ENCODE data around the gene COL9A1. TPM values are rescaled to one million over a fixed set of nuclear protein-coding genes. Genes with fewer than 3 reads are reported as not detected.

The COL9A1 gene
- total RNA-seq, 1 experiment from 2014 or later: 7.8 TPM

GRCh38 chr6:70314296-70314695 is 11.4 kb upstream of the COL9A1 start:
- Mint-ChIP-seq H3K27ac (no peak overlapping the region; a peak in 1 of 7 replicates), H3K27me3 (ENCODE audit: low read depth) (peaks cover 4% of the 10 kb centered on the region; the same call in 1 of the 2 replicates), H3K4me3 (no peak overlapping the region), H3K9me3 (peaks cover 15 to 23% of the 10 kb centered on the region in 2 experiments), H3K36me3 (ENCODE audit: insufficient read depth in 1 of 3, low read depth in 3 of 3) (peaks cover 7 to 22% (median 12%) of the 10 kb centered on the region in 3 experiments; a peak in 4 of 7 replicates), H3K4me1 (peaks cover 4 to 5% of the 10 kb centered on the region in 2 experiments; a peak in 3 of 4 replicates)
- no peak overlapping the region for H3T11ph ChIP-seq (ENCODE audit: low read length)
- H3K9me3 ChIP-seq (ENCODE audit: control insufficient read depth, low read depth, low read length): no peaks in the 10 kb centered on the region
- no peak overlapping the region for H3K4ac ChIP-seq (ENCODE audit: low read depth, low read length)
- H2AK5ac ChIP-seq (ENCODE audit: insufficient read length, low read length): no peak overlapping the region
- no CpG with 5 or more reads among the region's 4 CpGs for WGBS (ENCODE audit: extremely low coverage, insufficient read length, low lambda C conversion rate)
- no peak for TF ChIP-seq CTCF (conservative IDR thresholded peaks at IDR 0.05)
- H2BK5ac ChIP-seq (ENCODE audit: insufficient read length, low read length): no peak overlapping the region
- no peak overlapping the region for H3K23ac ChIP-seq (ENCODE audit: insufficient read length, low read depth, low read length)
- H3K9ac ChIP-seq (ENCODE audit: extremely low read depth, insufficient read length, low read length): no peak overlapping the region
- H4K20me1 ChIP-seq (ENCODE audit: control insufficient read depth, insufficient read depth, insufficient read length): no peaks in the 10 kb centered on the region
- no peaks in the 10 kb centered on the region for H3K23me2 ChIP-seq (ENCODE audit: insufficient read length, low read depth, low read length, poor library complexity, severe bottlenecking)
- no peak overlapping the region for H3K14ac ChIP-seq (ENCODE audit: insufficient read depth, low read length)
- H4K91ac ChIP-seq (ENCODE audit: insufficient read length, low read depth, low read length): no peak overlapping the region
- no peak overlapping the region for H2AFZ ChIP-seq (ENCODE audit: low read length)
- H3K27ac ChIP-seq (ENCODE audit: insufficient read length, low read depth, low read length): no peak overlapping the region
- H3K56ac ChIP-seq (ENCODE audit: insufficient read length, low read depth, low read length): no peak overlapping the region
- no peak overlapping the region for H2BK120ac ChIP-seq (ENCODE audit: low read depth, low read length, poor library complexity, severe bottlenecking)
- no peak overlapping the region for H2BK15ac ChIP-seq (ENCODE audit: low read depth, low read length)
- no peaks in the 10 kb centered on the region for H3K79me1 ChIP-seq (ENCODE audit: insufficient read depth, low read depth, low read length, poor library complexity, severe bottlenecking)
- no peak overlapping the region for H4K8ac ChIP-seq (replicated peaks; ENCODE audit: insufficient read length, low read depth, low read length)
- H2BK12ac ChIP-seq (ENCODE audit: insufficient read length, low read depth, low read length): no peak overlapping the region
- H4K5ac ChIP-seq (ENCODE audit: insufficient read length, low read depth, low read length): no peak overlapping the region
- no peak overlapping the region for H3K18ac ChIP-seq (ENCODE audit: insufficient read length, low read depth, low read length)
- no peak for DNase-seq
- no peak overlapping the region for H2BK20ac ChIP-seq (ENCODE audit: low read depth, low read length, poor library complexity, severe bottlenecking)
- no peaks in the 10 kb centered on the region for H3K27me3 ChIP-seq (ENCODE audit: insufficient read depth, low read length)
- no peaks in the 10 kb centered on the region for H3K4me1 ChIP-seq (ENCODE audit: insufficient read depth, low read length)
- no peak overlapping the region for H3K4me2 ChIP-seq (ENCODE audit: insufficient read depth, insufficient read length, low read length)
- H3K79me2 ChIP-seq (ENCODE audit: insufficient read depth, low read length): no peaks in the 10 kb centered on the region

Data from H9 (cell line).